HG03354 (cell line): Measurements from ENCODE around the gene ACAT2.
"Not testable (repeated sequence)": the region's sequence is repeated elsewhere in the genome, so short reads cannot be mapped to it uniquely, and the experiment has no call there.

Experiments used
- ATAC-seq: cut with Tn5 transposase; IDR thresholded peaks from one replicate; pipeline ENCODE4 v1.9.1; 2021; ENCODE audit warnings: mild to moderate bottlenecking; ENCODE audit not compliant: unreplicated experiment, poor library complexity, severe bottlenecking

ACAT2 gene

GRCh38 chr6:159729598-159730331, 32.1 kb upstream of the ACAT2 start:
- ATAC-seq: no peak

GRCh38 chr6:159730332-159730676, 31.5 kb upstream of the ACAT2 start:
- no peak for ATAC-seq

- not testable (repeated sequence) for ATAC-seq
Observed at GRCh38 chr6:159732550-159732949, 29.3 kb upstream of the ACAT2 start.

- ATAC-seq: not testable (repeated sequence)
Observed at GRCh38 chr6:159733395-159733794, 28.4 kb upstream of the ACAT2 start.

GRCh38 chr6:159736908-159737307, 24.9 kb upstream of the ACAT2 start:
- no peak for ATAC-seq

- no peak for ATAC-seq
Observed at GRCh38 chr6:159739341-159739740, 22.5 kb upstream of the ACAT2 start.

GRCh38 chr6:159742165-159742564, 19.7 kb upstream of the ACAT2 start:
- ATAC-seq: no peak

GRCh38 chr6:159745081-159745480, 16.8 kb upstream of the ACAT2 start:
- ATAC-seq: no peak

- no peak for ATAC-seq
Observed at GRCh38 chr6:159746759-159747158, 15.1 kb upstream of the ACAT2 start.

- ATAC-seq: not testable (repeated sequence)
Observed at GRCh38 chr6:159748127-159748526, 13.7 kb upstream of the ACAT2 start.

GRCh38 chr6:159751448-159751847, 10.4 kb upstream of the ACAT2 start:
- no peak for ATAC-seq

GRCh38 chr6:159753081-159753872, 8.6 kb upstream of the ACAT2 start:
- no peak for ATAC-seq

GRCh38 chr6:159754401-159754800, 7.4 kb upstream of the ACAT2 start:
- no peak for ATAC-seq

GRCh38 chr6:159754959-159755914, 6.6 kb upstream of the ACAT2 start:
- ATAC-seq: no peak

- ATAC-seq: no peak
Observed at GRCh38 chr6:159756508-159756907, 5.3 kb upstream of the ACAT2 start.

- no peak for ATAC-seq
Observed at GRCh38 chr6:159758031-159759001, 3.5 kb upstream of the ACAT2 start.

GRCh38 chr6:159759645-159760044, 2.2 kb upstream of the ACAT2 start:
- ATAC-seq: no peak

GRCh38 chr6:159760602-159761057, 1.2 kb upstream of the ACAT2 start:
- ATAC-seq: no peak
